ENCODE data around the gene ITPR1. TPM values are rescaled to one million over a fixed set of nuclear protein-coding genes. Genes with fewer than 3 reads are reported as not detected.
A peak's percentile ranks its signal among the peaks of the same experiment; 100 is the strongest.

The ITPR1 gene
- total and polyA plus RNA-seq, 10 of the 15 experiments (the other 5 are each of a cell fraction or from before 2014, with no cell fraction given): 12.2 to 239 (median 28.4) TPM

DNA sequence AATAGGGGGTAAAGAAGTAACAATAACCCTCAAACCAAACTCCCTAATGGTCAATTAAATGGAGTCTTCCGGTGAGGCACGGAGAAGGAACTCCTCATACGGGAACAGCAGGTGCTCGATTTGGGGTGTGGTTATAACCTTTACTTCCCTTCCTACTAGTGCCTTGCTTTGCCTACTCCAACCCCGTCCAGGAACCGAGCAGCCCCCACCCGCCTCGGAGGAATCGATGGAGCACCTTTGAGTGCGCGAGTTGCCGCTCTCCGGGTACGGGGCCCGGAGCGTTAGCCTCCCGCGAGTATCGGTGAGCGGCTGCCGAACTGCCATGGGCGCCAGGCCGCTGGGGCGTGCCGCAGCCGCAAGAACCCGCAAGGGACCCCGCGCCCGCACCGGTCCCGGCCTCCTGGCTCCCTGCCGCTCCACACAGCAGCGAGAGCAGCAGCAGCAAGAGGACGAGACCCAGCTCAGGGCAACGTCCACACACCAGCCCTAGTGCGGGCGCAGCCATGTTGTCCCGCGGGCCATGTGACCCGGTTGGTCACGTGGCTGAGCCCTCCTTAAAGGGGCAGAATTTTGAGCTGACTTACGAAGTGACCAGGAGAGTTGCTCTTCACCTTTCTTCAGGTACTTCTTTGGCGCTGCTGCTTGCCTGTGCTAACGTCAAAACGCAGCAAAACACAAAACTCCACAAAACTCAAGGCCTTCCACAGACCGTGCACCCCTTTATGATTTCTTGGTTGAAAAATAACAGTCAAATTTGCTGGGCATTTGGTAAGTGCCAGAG, 26.2 kb upstream of the ITPR1 start, which contains the start of gene SUMF1 (continued):
- TF ChIP-seq, protein P1, sequence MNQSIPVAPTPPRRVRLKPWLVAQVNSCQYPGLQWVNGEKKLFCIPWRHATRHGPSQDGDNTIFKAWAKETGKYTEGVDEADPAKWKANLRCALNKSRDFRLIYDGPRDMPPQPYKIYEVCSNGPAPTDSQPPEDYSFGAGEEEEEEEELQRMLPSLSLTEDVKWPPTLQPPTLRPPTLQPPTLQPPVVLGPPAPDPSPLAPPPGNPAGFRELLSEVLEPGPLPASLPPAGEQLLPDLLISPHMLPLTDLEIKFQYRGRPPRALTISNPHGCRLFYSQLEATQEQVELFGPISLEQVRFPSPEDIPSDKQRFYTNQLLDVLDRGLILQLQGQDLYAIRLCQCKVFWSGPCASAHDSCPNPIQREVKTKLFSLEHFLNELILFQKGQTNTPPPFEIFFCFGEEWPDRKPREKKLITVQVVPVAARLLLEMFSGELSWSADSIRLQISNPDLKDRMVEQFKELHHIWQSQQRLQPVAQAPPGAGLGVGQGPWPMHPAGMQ (IDR thresholded peaks at IDR 0.05; ENCODE audit: borderline replicate concordance): no peak
- TF ChIP-seq MEF2A (IDR thresholded peaks at IDR 0.05; ENCODE audit: insufficient read depth, low read depth, low read length) (0 out of 2 replicates have a peak, but pooled peaks have one; percentile 36), BCL3 (IDR thresholded peaks at IDR 0.05; ENCODE audit: borderline replicate concordance, insufficient read depth, low read depth, low read length, poor library complexity, severe bottlenecking) (no peak), ZZZ3 (IDR thresholded peaks at IDR 0.05; ENCODE audit: control insufficient read depth, insufficient read length, low read depth) (no peak), ZNF384 (IDR thresholded peaks at IDR 0.05; ENCODE audit: borderline replicate concordance, low read depth, low read length) (no peak), E2F8 (IDR thresholded peaks at IDR 0.05; ENCODE audit: low read depth, partially characterized antibody) (no peak), KAT2A (conservative IDR thresholded peaks at IDR 0.05; ENCODE audit: control insufficient read depth, low read depth, low read length) (no peak), WRNIP1 (IDR thresholded peaks at IDR 0.05; ENCODE audit: borderline replicate concordance, low read depth, low read length) (no peak), ATF7 (IDR thresholded peaks at IDR 0.05; ENCODE audit: low read depth) (no peak), FOXK2 (IDR thresholded peaks at IDR 0.05) (peak; percentile 71), POLR2AphosphoS5 (IDR thresholded peaks at IDR 0.05; ENCODE audit: low read length) (peak; percentile 79)
- TF ChIP-seq, protein P2, sequence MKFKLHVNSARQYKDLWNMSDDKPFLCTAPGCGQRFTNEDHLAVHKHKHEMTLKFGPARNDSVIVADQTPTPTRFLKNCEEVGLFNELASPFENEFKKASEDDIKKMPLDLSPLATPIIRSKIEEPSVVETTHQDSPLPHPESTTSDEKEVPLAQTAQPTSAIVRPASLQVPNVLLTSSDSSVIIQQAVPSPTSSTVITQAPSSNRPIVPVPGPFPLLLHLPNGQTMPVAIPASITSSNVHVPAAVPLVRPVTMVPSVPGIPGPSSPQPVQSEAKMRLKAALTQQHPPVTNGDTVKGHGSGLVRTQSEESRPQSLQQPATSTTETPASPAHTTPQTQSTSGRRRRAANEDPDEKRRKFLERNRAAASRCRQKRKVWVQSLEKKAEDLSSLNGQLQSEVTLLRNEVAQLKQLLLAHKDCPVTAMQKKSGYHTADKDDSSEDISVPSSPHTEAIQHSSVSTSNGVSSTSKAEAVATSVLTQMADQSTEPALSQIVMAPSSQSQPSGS (IDR thresholded peaks at IDR 0.05; ENCODE audit: low read length): no peak
- TF ChIP-seq, protein P3, sequence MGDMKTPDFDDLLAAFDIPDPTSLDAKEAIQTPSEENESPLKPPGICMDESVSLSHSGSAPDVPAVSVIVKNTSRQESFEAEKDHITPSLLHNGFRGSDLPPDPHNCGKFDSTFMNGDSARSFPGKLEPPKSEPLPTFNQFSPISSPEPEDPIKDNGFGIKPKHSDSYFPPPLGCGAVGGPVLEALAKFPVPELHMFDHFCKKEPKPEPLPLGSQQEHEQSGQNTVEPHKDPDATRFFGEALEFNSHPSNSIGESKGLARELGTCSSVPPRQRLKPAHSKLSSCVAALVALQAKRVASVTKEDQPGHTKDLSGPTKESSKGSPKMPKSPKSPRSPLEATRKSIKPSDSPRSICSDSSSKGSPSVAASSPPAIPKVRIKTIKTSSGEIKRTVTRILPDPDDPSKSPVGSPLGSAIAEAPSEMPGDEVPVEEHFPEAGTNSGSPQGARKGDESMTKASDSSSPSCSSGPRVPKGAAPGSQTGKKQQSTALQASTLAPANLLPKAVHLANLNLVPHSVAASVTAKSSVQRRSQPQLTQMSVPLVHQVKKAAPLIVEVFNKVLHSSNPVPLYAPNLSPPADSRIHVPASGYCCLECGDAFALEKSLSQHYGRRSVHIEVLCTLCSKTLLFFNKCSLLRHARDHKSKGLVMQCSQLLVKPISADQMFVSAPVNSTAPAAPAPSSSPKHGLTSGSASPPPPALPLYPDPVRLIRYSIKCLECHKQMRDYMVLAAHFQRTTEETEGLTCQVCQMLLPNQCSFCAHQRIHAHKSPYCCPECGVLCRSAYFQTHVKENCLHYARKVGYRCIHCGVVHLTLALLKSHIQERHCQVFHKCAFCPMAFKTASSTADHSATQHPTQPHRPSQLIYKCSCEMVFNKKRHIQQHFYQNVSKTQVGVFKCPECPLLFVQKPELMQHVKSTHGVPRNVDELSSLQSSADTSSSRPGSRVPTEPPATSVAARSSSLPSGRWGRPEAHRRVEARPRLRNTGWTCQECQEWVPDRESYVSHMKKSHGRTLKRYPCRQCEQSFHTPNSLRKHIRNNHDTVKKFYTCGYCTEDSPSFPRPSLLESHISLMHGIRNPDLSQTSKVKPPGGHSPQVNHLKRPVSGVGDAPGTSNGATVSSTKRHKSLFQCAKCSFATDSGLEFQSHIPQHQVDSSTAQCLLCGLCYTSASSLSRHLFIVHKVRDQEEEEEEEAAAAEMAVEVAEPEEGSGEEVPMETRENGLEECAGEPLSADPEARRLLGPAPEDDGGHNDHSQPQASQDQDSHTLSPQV (IDR thresholded peaks at IDR 0.05): no peak
- TF ChIP-seq, protein P4, sequence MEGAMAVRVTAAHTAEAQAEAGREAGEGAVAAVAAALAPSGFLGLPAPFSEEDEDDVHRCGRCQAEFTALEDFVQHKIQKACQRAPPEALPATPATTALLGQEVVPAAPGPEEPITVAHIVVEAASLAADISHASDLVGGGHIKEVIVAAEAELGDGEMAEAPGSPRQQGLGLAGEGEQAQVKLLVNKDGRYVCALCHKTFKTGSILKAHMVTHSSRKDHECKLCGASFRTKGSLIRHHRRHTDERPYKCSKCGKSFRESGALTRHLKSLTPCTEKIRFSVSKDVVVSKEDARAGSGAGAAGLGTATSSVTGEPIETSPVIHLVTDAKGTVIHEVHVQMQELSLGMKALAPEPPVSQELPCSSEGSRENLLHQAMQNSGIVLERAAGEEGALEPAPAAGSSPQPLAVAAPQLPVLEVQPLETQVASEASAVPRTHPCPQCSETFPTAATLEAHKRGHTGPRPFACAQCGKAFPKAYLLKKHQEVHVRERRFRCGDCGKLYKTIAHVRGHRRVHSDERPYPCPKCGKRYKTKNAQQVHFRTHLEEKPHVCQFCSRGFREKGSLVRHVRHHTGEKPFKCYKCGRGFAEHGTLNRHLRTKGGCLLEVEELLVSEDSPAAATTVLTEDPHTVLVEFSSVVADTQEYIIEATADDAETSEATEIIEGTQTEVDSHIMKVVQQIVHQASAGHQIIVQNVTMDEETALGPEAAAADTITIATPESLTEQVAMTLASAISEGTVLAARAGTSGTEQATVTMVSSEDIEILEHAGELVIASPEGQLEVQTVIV (IDR thresholded peaks at IDR 0.05; ENCODE audit: borderline replicate concordance, partially characterized antibody): peak; percentile 39

Measured in GM12878 (cell line).